ENCODE results near the gene PDXDC1. TPM values are rescaled to one million over a fixed set of nuclear protein-coding genes. Genes with fewer than 3 reads are reported as not detected.

Gene PDXDC1
- total RNA-seq, 1 donor from 2014 or later, result 55.5 TPM

- H3K36me3 ChIP-seq (ENCODE audit: control insufficient read depth, insufficient read depth, low read length), result no peaks in the 10 kb centered on the region
- DNase-seq (ENCODE audit: low read depth), result no peak
- no peaks in the 10 kb centered on the region for H3K27me3 ChIP-seq (ENCODE audit: control insufficient read depth, insufficient read depth, low read length)
- TF ChIP-seq, protein P1, sequence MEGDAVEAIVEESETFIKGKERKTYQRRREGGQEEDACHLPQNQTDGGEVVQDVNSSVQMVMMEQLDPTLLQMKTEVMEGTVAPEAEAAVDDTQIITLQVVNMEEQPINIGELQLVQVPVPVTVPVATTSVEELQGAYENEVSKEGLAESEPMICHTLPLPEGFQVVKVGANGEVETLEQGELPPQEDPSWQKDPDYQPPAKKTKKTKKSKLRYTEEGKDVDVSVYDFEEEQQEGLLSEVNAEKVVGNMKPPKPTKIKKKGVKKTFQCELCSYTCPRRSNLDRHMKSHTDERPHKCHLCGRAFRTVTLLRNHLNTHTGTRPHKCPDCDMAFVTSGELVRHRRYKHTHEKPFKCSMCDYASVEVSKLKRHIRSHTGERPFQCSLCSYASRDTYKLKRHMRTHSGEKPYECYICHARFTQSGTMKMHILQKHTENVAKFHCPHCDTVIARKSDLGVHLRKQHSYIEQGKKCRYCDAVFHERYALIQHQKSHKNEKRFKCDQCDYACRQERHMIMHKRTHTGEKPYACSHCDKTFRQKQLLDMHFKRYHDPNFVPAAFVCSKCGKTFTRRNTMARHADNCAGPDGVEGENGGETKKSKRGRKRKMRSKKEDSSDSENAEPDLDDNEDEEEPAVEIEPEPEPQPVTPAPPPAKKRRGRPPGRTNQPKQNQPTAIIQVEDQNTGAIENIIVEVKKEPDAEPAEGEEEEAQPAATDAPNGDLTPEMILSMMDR (IDR thresholded peaks at IDR 0.05; ENCODE audit: insufficient read depth, low read length, poor library complexity, severe bottlenecking), result no peak
- H3K4me3 ChIP-seq (ENCODE audit: low read depth, low read length), result no peak overlapping the region
These were observed 19.1 kb upstream of the PDXDC1 start for GRCh38 chr16:14955546-14956231.

- TF ChIP-seq, protein P1 (IDR thresholded peaks at IDR 0.05; ENCODE audit: insufficient read depth, low read length, poor library complexity, severe bottlenecking), result no peak
- DNase-seq (ENCODE audit: low read depth), result no peak
- Histone ChIP-seq H3K27me3 (ENCODE audit: control insufficient read depth, insufficient read depth, low read length) (peaks cover 3% of the 10 kb centered on the region), H3K4me3 (ENCODE audit: low read depth, low read length) (no peak overlapping the region), H3K36me3 (ENCODE audit: control insufficient read depth, insufficient read depth, low read length) (no peaks in the 10 kb centered on the region)
These were observed 17.1 kb upstream of the PDXDC1 start for GRCh38 chr16:14957576-14958322.

DNA sequence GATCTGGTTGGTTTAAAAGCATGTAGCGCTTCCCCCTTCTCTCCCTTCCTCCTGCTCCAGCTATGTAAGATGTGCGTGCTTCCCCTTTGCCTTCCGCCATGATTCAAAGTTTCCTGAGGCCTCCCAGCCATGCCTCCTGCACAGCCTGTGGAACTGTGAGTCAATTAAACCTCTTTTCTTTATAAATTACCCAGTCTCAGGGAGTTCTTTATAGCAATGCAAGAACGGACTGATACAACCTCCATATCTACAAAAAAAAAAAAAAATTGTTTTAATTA, 16.6 kb upstream of the PDXDC1 start:
- Histone ChIP-seq H3K4me3 (ENCODE audit: low read depth, low read length) (no peak overlapping the region), H3K36me3 (ENCODE audit: control insufficient read depth, insufficient read depth, low read length) (no peaks in the 10 kb centered on the region), H3K27me3 (ENCODE audit: control insufficient read depth, insufficient read depth, low read length) (peaks cover 3% of the 10 kb centered on the region)
- TF ChIP-seq, protein P1 (IDR thresholded peaks at IDR 0.05; ENCODE audit: insufficient read depth, low read length, poor library complexity, severe bottlenecking), result no peak
- DNase-seq (ENCODE audit: low read depth), result no peak

DNA sequence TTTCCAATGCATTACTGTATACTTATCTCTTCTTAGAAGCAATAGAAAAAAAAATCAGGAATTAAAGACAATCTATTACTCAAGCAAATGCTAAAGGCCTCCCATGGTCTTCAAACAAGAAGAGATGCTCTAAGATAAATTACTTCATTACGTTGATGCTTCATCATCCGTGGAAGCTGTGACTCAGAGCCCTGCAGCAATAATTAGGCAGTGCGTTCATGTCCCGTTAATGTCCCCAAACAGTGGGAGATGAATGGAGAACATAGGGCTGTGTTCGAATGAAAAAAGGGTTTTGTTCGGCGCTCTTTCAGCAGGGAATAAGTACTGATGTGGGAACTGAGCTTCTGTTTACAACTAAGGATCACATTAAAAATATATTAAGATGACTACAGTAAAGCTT, 15.9 kb upstream of the PDXDC1 start:
- peaks cover 4% of the 10 kb centered on the region for H3K27me3 ChIP-seq (ENCODE audit: control insufficient read depth, insufficient read depth, low read length)
- DNase-seq (ENCODE audit: low read depth), result no peak
- TF ChIP-seq, protein P1 (IDR thresholded peaks at IDR 0.05; ENCODE audit: insufficient read depth, low read length, poor library complexity, severe bottlenecking), result no peak
- H3K36me3 ChIP-seq (ENCODE audit: control insufficient read depth, insufficient read depth, low read length), result no peaks in the 10 kb centered on the region
- no peak overlapping the region for H3K4me3 ChIP-seq (ENCODE audit: low read depth, low read length)

GRCh38 chr16:14961405-14962186, 13.2 kb upstream of the PDXDC1 start:
- Histone ChIP-seq H3K4me3 (ENCODE audit: low read depth, low read length) (no peak overlapping the region), H3K27me3 (ENCODE audit: control insufficient read depth, insufficient read depth, low read length) (peaks cover 4% of the 10 kb centered on the region), H3K36me3 (ENCODE audit: control insufficient read depth, insufficient read depth, low read length) (no peaks in the 10 kb centered on the region)
- DNase-seq (ENCODE audit: low read depth), result no peak
- TF ChIP-seq, protein P1 (IDR thresholded peaks at IDR 0.05; ENCODE audit: insufficient read depth, low read length, poor library complexity, severe bottlenecking), result no peak

All from kidney epithelial cell (primary cell).